Stimulated activated CD4-positive, alpha-beta T cell treated with anti-CD3 and anti-CD28 coated beads, Interleukin-1b, Interleukin-23, amount 100 ng/mL, for 1 hour (primary cell): Measurements from ENCODE around the gene MRPL24.
A peak's percentile ranks its signal among the peaks of the same experiment; 100 is the strongest.

ENCODE experiments used
- DNase-seq, 2 donors: peaks; one replicate each; pipeline ENCODE4 v3.0.0-alpha.2; 2020; ENCODE audit warnings: low read depth in 2 of 2

Gene MRPL24

GRCh38 chr1:156692441-156692924, 48.4 kb downstream of the MRPL24 start:
- DNase-seq = no peak

DNA sequence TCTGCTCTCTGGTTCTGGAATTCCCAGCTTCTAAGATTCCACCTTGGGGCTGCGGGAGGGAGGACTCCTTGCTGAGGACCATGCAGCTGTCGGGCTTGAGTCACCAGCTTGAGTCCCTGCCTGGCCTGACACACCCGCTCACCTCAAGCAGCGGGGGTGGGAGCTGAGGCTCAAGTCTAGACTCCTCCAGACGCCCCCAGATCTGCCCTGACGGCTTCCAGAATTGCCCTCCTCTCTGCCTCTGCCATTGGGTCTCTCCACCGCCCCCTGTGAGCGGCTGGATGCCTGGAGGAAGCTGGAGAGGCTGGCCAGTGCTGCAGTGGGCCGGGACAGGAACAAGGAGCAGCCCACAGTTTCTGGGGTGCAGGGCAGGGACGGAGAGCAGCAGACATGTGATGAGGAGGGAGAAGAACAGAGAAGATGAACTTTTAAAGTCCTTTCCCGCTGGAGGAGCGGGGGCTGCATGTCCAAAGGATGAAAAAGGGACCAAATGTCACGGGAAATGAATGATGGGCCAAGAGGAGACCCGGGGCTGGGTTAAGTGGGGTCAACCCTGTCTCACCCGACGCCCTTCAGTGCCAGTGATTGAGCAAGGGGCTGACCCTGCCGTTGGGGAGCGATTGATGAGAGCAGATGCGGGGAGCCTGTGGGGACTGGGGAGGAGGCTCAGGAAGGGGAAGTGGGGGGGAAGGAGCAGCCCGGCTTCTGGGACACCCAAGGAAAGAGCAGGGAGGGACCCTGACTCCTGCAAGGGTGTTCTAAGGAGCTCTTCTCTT, 49.0 kb downstream of the MRPL24 start:
- no peak for DNase-seq

DNA sequence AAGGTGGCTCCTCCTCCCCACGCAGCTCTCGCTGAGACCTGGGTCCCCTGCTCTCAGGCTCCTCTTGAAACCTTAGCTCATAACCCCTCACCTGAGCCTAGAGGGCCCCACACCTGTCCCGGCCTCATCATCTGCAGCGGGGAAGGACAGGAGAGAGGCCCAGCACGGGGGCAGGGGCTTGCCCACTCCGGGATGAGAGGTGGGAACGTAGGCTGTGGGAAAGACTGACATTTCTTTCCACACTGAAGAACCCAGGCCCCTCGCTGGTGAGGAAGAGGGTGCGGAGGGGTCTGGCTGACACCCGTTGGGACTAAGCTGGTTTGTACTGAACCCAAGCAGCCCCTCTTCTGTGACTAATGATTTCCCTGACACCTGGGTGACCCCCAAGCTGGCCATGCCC, 49.7 kb downstream of the MRPL24 start:
- no peak for DNase-seq

DNA sequence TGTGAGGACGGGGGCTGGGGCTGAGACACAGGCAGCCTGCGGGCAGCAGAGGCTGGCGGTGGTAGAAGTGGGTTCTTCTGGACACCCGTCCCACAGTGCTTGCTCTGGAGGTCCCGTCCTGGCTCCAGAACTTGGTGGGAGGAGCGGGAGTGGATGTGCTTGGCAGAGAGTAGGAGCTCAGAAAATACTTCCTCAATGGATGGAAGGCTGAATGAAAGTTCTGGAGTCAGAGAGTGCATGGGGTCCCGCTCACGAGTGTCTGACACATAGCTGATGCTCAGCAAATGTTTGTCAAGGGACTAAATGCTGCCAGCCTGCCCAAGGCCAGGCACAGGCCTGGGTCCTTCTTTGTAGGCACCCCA, 50.2 kb downstream of the MRPL24 start:
- no peak for DNase-seq

DNA sequence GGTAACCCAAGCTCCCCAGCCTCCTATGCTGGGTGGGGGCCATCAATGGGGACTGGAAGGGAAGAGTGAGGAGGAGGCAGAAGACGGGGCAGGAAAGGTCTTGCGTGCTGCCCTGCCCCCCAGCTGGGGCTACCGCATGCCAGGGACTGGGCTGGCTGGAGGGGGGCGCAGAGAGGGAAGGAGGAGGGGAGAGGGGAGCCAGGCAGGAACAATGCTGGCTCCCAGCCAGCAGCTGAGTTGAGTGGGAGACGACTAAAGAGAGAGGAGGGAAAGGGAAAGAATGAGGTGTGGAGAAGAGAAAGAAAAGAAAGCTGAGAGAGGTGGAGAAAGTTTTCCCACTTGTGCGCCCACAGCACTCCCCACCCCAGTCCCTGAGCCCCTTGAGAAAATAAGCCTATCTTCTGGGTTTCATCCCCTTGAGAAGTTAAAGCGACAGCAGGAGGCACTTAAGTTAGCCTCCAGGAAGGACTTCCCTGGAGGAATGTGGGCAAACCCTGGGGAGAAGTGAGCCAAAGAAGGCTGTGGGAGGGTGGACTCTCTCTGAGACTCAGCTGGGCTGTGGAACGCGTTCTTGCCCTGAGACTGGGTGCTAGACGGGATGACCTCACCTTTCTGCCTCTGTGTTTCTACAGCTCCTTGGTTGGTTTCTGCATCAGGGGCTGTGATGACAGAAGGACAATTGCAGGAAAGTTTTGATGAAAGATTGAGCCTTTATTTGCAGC, 50.8 kb downstream of the MRPL24 start:
- no peak for DNase-seq

- peak; percentile 37 to 47 for DNase-seq
Measured at GRCh38 chr1:156689035-156689952, 51.6 kb downstream of the MRPL24 start.
